Measurements from ENCODE around the gene DDX3X. TPM values are rescaled to one million over a fixed set of nuclear protein-coding genes. Genes with fewer than 3 reads are reported as not detected.

The DDX3X gene
- total RNA-seq, 2 donors from 2014 or later = 218 to 274 TPM

GRCh38 chrX:41373989-41374606 is 40.1 kb downstream of the DDX3X start:
- H3K4me1 Mint-ChIP-seq = no peaks in the 10 kb centered on the region
- Histone ChIP-seq H3K9ac (ENCODE audit: extremely low read depth, low read length, poor library complexity, severe bottlenecking) (no peak overlapping the region), H3K4me3 (ENCODE audit: low read length) (no peak overlapping the region), H3K27me3 (ENCODE audit: control insufficient read depth, insufficient read depth, low read length, poor library complexity, severe bottlenecking) (no peaks in the 10 kb centered on the region), H3K36me3 (ENCODE audit: control insufficient read depth, insufficient read depth, low read length) (no peaks in the 10 kb centered on the region), H3K4me1 (ENCODE audit: control insufficient read depth, insufficient read depth, low read length) (no peaks in the 10 kb centered on the region), H3K9me3 (ENCODE audit: control insufficient read depth, low read length) (no peaks in the 10 kb centered on the region), H3K27ac (ENCODE audit: low read depth, low read length) (no peak overlapping the region)
- no peaks in the 10 kb centered on the region for H3K36me3 Mint-ChIP-seq (ENCODE audit: low read depth)
- 84 to 90% methylated on average over 3 to 5 of the region's 5 CpGs for WGBS, 2 experiments (ENCODE audit: insufficient coverage in 1 of 2, insufficient read length in 1 of 2)
- peaks cover 57% of the 10 kb centered on the region for H3K9me3 Mint-ChIP-seq
- no peak for DNase-seq
- no peak overlapping the region for H3K4me3 Mint-ChIP-seq
- H3K27me3 Mint-ChIP-seq (ENCODE audit: insufficient read depth) = no peaks in the 10 kb centered on the region
- no peak overlapping the region for H3K27ac Mint-ChIP-seq
- TF ChIP-seq CTCF (conservative IDR thresholded peaks at IDR 0.05) = no peak

GRCh38 chrX:41377624-41378023 is 43.7 kb downstream of the DDX3X start:
- no peaks in the 10 kb centered on the region for H3K27me3 ChIP-seq (ENCODE audit: control insufficient read depth, insufficient read depth, low read length, poor library complexity, severe bottlenecking)
- no peaks in the 10 kb centered on the region for H3K36me3 Mint-ChIP-seq (ENCODE audit: low read depth)
- peaks cover 2% of the 10 kb centered on the region for H3K4me1 Mint-ChIP-seq
- H3K4me3 ChIP-seq (ENCODE audit: low read length) = no peak overlapping the region
- no peak overlapping the region for H3K27ac Mint-ChIP-seq
- 90% methylated on average over 8 of the region's 8 CpGs; no CpG with 5 or more reads in 1 of the 2 experiments for WGBS, 2 experiments (ENCODE audit: insufficient coverage in 1 of 2, insufficient read length in 1 of 2)
- no peak for TF ChIP-seq CTCF (conservative IDR thresholded peaks at IDR 0.05)
- H3K4me1 ChIP-seq (ENCODE audit: control insufficient read depth, insufficient read depth, low read length) = no peaks in the 10 kb centered on the region
- H3K27ac ChIP-seq (ENCODE audit: low read depth, low read length) = no peak overlapping the region
- H3K9me3 Mint-ChIP-seq = peaks cover 46% of the 10 kb centered on the region
- DNase-seq = no peak
- H3K4me3 Mint-ChIP-seq = no peak overlapping the region
- H3K9me3 ChIP-seq (ENCODE audit: control insufficient read depth, low read length) = no peaks in the 10 kb centered on the region
- no peaks in the 10 kb centered on the region for H3K36me3 ChIP-seq (ENCODE audit: control insufficient read depth, insufficient read depth, low read length)
- H3K27me3 Mint-ChIP-seq (ENCODE audit: insufficient read depth) = no peaks in the 10 kb centered on the region
- no peak overlapping the region for H3K9ac ChIP-seq (ENCODE audit: extremely low read depth, low read length, poor library complexity, severe bottlenecking)

- H3K27me3 Mint-ChIP-seq (ENCODE audit: insufficient read depth) = no peaks in the 10 kb centered on the region
- peaks cover 59% of the 10 kb centered on the region for H3K9me3 Mint-ChIP-seq
- 78% methylated on average over 5 of the region's 5 CpGs; no CpG with 5 or more reads in 1 of the 2 experiments for WGBS, 2 experiments (ENCODE audit: insufficient coverage in 1 of 2, insufficient read length in 1 of 2)
- no peaks in the 10 kb centered on the region for H3K27me3 ChIP-seq (ENCODE audit: control insufficient read depth, insufficient read depth, low read length, poor library complexity, severe bottlenecking)
- no peaks in the 10 kb centered on the region for H3K36me3 Mint-ChIP-seq (ENCODE audit: low read depth)
- peaks cover 18% of the 10 kb centered on the region for H3K4me1 Mint-ChIP-seq
- no peak overlapping the region for H3K9ac ChIP-seq (ENCODE audit: extremely low read depth, low read length, poor library complexity, severe bottlenecking)
- H3K36me3 ChIP-seq (ENCODE audit: control insufficient read depth, insufficient read depth, low read length) = no peaks in the 10 kb centered on the region
- no peaks in the 10 kb centered on the region for H3K9me3 ChIP-seq (ENCODE audit: control insufficient read depth, low read length)
- no peaks in the 10 kb centered on the region for H3K4me1 ChIP-seq (ENCODE audit: control insufficient read depth, insufficient read depth, low read length)
- peak; percentile 69 for DNase-seq
- H3K27ac ChIP-seq (ENCODE audit: low read depth, low read length) = no peak overlapping the region
- TF ChIP-seq CTCF (conservative IDR thresholded peaks at IDR 0.05) = no peak
- H3K4me3 Mint-ChIP-seq = no peak overlapping the region
- no peak overlapping the region for H3K27ac Mint-ChIP-seq
- no peak overlapping the region for H3K4me3 ChIP-seq (ENCODE audit: low read length)
Observed at GRCh38 chrX:41381685-41382084, 47.7 kb downstream of the DDX3X start.
